Activated naive CD8-positive, alpha-beta T cell (primary cell): ENCODE results near the gene OLFML3.
"Not testable (repeated sequence)": the region's sequence is repeated elsewhere in the genome, so short reads cannot be mapped to it uniquely, and the experiment has no call there.

Source experiments
- H3K27ac Mint-ChIP-seq: one replicate; pipeline ENCODE4 v1.8.0; 2021; ENCODE audit warnings: mixed read lengths
- H3K27me3 Mint-ChIP-seq: one replicate; pipeline ENCODE4 v1.8.0; 2021; ENCODE audit warnings: mixed read lengths
- H3K36me3 Mint-ChIP-seq: one replicate; pipeline ENCODE4 v1.8.0; 2021; ENCODE audit warnings: mixed read lengths
- H3K4me1 Mint-ChIP-seq: one replicate; pipeline ENCODE4 v1.8.0; 2021; ENCODE audit warnings: low read depth, mixed read lengths
- H3K4me3 Mint-ChIP-seq: one replicate; pipeline ENCODE4 v1.8.0; 2021; ENCODE audit warnings: mild to moderate bottlenecking, mixed read lengths
- H3K9me3 Mint-ChIP-seq: one replicate; pipeline ENCODE4 v1.8.0; 2021; ENCODE audit warnings: low read depth, mixed read lengths

OLFML3 gene

GRCh38 chr1:114019724-114020123 is 40.5 kb downstream of the OLFML3 start:
- not testable (repeated sequence) for H3K4me1 Mint-ChIP-seq, H3K4me3 Mint-ChIP-seq, H3K27ac Mint-ChIP-seq, H3K27me3 Mint-ChIP-seq, H3K36me3 Mint-ChIP-seq, H3K9me3 Mint-ChIP-seq

- Mint-ChIP-seq H3K27ac (no peak overlapping the region), H3K36me3 (peaks cover 4% of the 10 kb centered on the region), H3K27me3 (no peaks in the 10 kb centered on the region), H3K4me3 (no peak overlapping the region), H3K4me1 (no peaks in the 10 kb centered on the region), H3K9me3 (no peaks in the 10 kb centered on the region)
Measured at GRCh38 chr1:114021665-114022099, 42.4 kb downstream of the OLFML3 start.

- Mint-ChIP-seq H3K4me3 (no peak overlapping the region), H3K9me3 (no peaks in the 10 kb centered on the region), H3K36me3 (peaks cover 4% of the 10 kb centered on the region), H3K4me1 (no peaks in the 10 kb centered on the region), H3K27me3 (no peaks in the 10 kb centered on the region), H3K27ac (no peak overlapping the region)
Measured at GRCh38 chr1:114022877-114023276, 43.6 kb downstream of the OLFML3 start.

GRCh38 chr1:114023377-114023776 is 44.1 kb downstream of the OLFML3 start:
- H3K9me3 Mint-ChIP-seq: no peaks in the 10 kb centered on the region
- no peak overlapping the region for H3K4me3 Mint-ChIP-seq
- H3K27me3 Mint-ChIP-seq: no peaks in the 10 kb centered on the region

GRCh38 chr1:114024049-114024448 is 44.8 kb downstream of the OLFML3 start:
- no peak overlapping the region for H3K27ac Mint-ChIP-seq
- H3K9me3 Mint-ChIP-seq: no peaks in the 10 kb centered on the region
- no peaks in the 10 kb centered on the region for H3K27me3 Mint-ChIP-seq
- no peaks in the 10 kb centered on the region for H3K4me1 Mint-ChIP-seq
- peaks cover 4% of the 10 kb centered on the region for H3K36me3 Mint-ChIP-seq
- H3K4me3 Mint-ChIP-seq: no peak overlapping the region

More at GRCh38 chr1:114023377-114023776, 44.1 kb downstream of the OLFML3 start:
- Mint-ChIP-seq H3K36me3 (peaks cover 4% of the 10 kb centered on the region), H3K4me1 (no peaks in the 10 kb centered on the region), H3K27ac (no peak overlapping the region)

- H3K4me3 Mint-ChIP-seq: no peak overlapping the region
- no peaks in the 10 kb centered on the region for H3K4me1 Mint-ChIP-seq
- H3K9me3 Mint-ChIP-seq: no peaks in the 10 kb centered on the region
- no peak overlapping the region for H3K27ac Mint-ChIP-seq
- no peaks in the 10 kb centered on the region for H3K36me3 Mint-ChIP-seq
- no peaks in the 10 kb centered on the region for H3K27me3 Mint-ChIP-seq
Measured at GRCh38 chr1:114025609-114026401, 46.5 kb downstream of the OLFML3 start.

- no peaks in the 10 kb centered on the region for H3K27me3 Mint-ChIP-seq
- no peaks in the 10 kb centered on the region for H3K36me3 Mint-ChIP-seq
- no peak overlapping the region for H3K27ac Mint-ChIP-seq
- no peak overlapping the region for H3K4me3 Mint-ChIP-seq
- H3K4me1 Mint-ChIP-seq: no peaks in the 10 kb centered on the region
- no peaks in the 10 kb centered on the region for H3K9me3 Mint-ChIP-seq
Measured at GRCh38 chr1:114026797-114027196, 47.5 kb downstream of the OLFML3 start.
